ENCODE data around the gene BIN1. TPM values are rescaled to one million over a fixed set of nuclear protein-coding genes. Genes with fewer than 3 reads are reported as not detected.

BIN1 gene
- total RNA-seq, 6 experiments from 2014 or later = 22.6 to 26.1 (median 23.5) TPM

DNA sequence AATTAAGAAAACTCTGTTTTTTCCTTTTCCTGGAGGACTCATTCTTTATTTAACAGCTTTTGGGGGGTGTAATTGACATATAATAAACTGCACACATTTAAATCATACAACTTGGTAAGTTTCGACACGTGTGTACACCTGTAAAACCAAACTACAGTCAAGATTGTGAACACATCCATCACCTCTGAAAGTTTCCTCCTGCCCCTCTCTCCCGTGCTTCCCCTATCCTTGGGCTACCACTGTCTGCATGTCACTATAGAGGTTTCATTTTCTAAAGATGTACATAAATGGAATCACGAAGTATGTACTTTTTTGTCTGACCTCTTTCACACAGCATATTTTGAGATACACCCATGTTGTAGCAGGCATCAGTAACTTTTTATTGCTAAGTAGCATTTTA is 100.0 kb downstream of the BIN1 start:
- Mint-ChIP-seq H3K4me1 (ENCODE audit: low read depth) (peaks cover 18% of the 10 kb centered on the region), H3K36me3 (ENCODE audit: low read depth) (no peaks in the 10 kb centered on the region), H3K9me3 (no peaks in the 10 kb centered on the region), H3K4me3 (peak overlapping the region; percentile 17; the same call in 1 of the 2 replicates), H3K27me3 (ENCODE audit: insufficient read depth) (peaks cover 16% of the 10 kb centered on the region), H3K27ac (no peak overlapping the region)
- no peak for DNase-seq
- TF ChIP-seq, protein P1, sequence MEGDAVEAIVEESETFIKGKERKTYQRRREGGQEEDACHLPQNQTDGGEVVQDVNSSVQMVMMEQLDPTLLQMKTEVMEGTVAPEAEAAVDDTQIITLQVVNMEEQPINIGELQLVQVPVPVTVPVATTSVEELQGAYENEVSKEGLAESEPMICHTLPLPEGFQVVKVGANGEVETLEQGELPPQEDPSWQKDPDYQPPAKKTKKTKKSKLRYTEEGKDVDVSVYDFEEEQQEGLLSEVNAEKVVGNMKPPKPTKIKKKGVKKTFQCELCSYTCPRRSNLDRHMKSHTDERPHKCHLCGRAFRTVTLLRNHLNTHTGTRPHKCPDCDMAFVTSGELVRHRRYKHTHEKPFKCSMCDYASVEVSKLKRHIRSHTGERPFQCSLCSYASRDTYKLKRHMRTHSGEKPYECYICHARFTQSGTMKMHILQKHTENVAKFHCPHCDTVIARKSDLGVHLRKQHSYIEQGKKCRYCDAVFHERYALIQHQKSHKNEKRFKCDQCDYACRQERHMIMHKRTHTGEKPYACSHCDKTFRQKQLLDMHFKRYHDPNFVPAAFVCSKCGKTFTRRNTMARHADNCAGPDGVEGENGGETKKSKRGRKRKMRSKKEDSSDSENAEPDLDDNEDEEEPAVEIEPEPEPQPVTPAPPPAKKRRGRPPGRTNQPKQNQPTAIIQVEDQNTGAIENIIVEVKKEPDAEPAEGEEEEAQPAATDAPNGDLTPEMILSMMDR (IDR thresholded peaks at IDR 0.05) = no peak

- Mint-ChIP-seq H3K4me3 (no peak overlapping the region), H3K4me1 (ENCODE audit: low read depth) (peaks cover 18% of the 10 kb centered on the region), H3K9me3 (no peaks in the 10 kb centered on the region), H3K27me3 (ENCODE audit: insufficient read depth) (peaks cover 12% of the 10 kb centered on the region), H3K36me3 (ENCODE audit: low read depth) (no peaks in the 10 kb centered on the region), H3K27ac (no peak overlapping the region)
- TF ChIP-seq, protein P1 (IDR thresholded peaks at IDR 0.05) = no peak
- DNase-seq = no peak
Observed at GRCh38 chr2:127004893-127005600, 101.9 kb downstream of the BIN1 start.

GRCh38 chr2:127003070-127003800 is 103.7 kb downstream of the BIN1 start:
- H3K36me3 Mint-ChIP-seq (ENCODE audit: low read depth) = no peaks in the 10 kb centered on the region
- TF ChIP-seq, protein P1 (IDR thresholded peaks at IDR 0.05) = no peak
- H3K9me3 Mint-ChIP-seq = no peaks in the 10 kb centered on the region
- no peak for DNase-seq
- no peak overlapping the region for H3K4me3 Mint-ChIP-seq
- H3K27me3 Mint-ChIP-seq (ENCODE audit: insufficient read depth) = peaks cover 11% of the 10 kb centered on the region
- no peak overlapping the region for H3K27ac Mint-ChIP-seq
- H3K4me1 Mint-ChIP-seq (ENCODE audit: low read depth) = peaks cover 15% of the 10 kb centered on the region

DNA sequence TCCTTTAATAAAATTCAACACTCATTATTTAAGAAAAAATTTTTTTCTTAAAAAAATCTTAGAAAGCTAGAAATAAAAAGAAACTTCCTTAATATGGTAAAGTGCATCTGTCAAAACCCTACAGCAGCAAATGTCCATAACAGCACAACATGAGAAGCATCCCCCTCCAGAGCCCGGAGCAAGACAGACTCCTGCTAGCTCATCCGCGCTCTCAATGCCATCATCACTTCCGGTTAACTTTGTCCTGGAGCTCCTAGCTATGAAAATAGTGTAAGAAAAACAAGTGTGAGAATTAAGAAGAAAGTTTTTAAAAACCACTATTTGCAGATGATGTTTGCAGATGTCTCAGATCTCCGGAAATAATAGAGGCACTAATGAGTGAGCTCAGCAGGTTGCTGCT is 105.2 kb downstream of the BIN1 start:
- TF ChIP-seq, protein P1 (IDR thresholded peaks at IDR 0.05) = no peak
- H3K27me3 Mint-ChIP-seq (ENCODE audit: insufficient read depth) = peaks cover 13% of the 10 kb centered on the region

GRCh38 chr2:127000937-127001336 is 106.0 kb downstream of the BIN1 start:
- TF ChIP-seq, protein P1 (IDR thresholded peaks at IDR 0.05) = no peak
- Mint-ChIP-seq H3K27me3 (ENCODE audit: insufficient read depth) (peaks cover 14% of the 10 kb centered on the region), H3K4me3 (no peak overlapping the region), H3K9me3 (no peaks in the 10 kb centered on the region), H3K4me1 (ENCODE audit: low read depth) (no peaks in the 10 kb centered on the region), H3K36me3 (ENCODE audit: low read depth) (no peaks in the 10 kb centered on the region), H3K27ac (no peak overlapping the region)
- DNase-seq = no peak

More for the DNA sequence above, 105.2 kb downstream of the BIN1 start:
- Mint-ChIP-seq H3K4me3 (no peak overlapping the region), H3K27ac (no peak overlapping the region), H3K36me3 (ENCODE audit: low read depth) (no peaks in the 10 kb centered on the region), H3K4me1 (ENCODE audit: low read depth) (no peaks in the 10 kb centered on the region; the same call in 1 of the 2 replicates), H3K9me3 (no peaks in the 10 kb centered on the region)
- no peak for DNase-seq

Measured in HFFc6 (cell line).